Endodermal cell (in vitro differentiated cells): ENCODE data around the gene TSHZ2. TPM values are rescaled to one million over a fixed set of nuclear protein-coding genes. Genes with fewer than 3 reads are reported as not detected.

ENCODE experiments used
- DNase-seq: peaks from one replicate; pipeline ENCODE4 v3.0.0-alpha.2; 2017
- H3K27ac ChIP-seq: 2 replicates; pipeline ENCODE4 v1.5.1; 2013; ENCODE audit warnings: mild to moderate bottlenecking, low read depth, low read length, moderate library complexity
- H3K27me3 ChIP-seq: 2 replicates; pipeline ENCODE4 v1.6.1; 2013; ENCODE audit warnings: mild to moderate bottlenecking, low read length, moderate library complexity; ENCODE audit not compliant: insufficient read depth, control insufficient read depth, poor library complexity, severe bottlenecking
- H3K36me3 ChIP-seq: 2 replicates; pipeline ENCODE4 v1.7.0; 2013; ENCODE audit warnings: mild to moderate bottlenecking, low read length, moderate library complexity; ENCODE audit not compliant: control insufficient read depth, insufficient read depth
- H3K4me1 ChIP-seq: one replicate; pipeline ENCODE4 v1.7.0; 2013; ENCODE audit warnings: low read length; ENCODE audit not compliant: control insufficient read depth, insufficient read depth
- H3K4me3 ChIP-seq: 2 replicates; pipeline ENCODE4 v1.5.1; 2013; ENCODE audit warnings: mild to moderate bottlenecking, low read length, moderate library complexity
- H3K9ac ChIP-seq: 2 replicates; pipeline ENCODE4 v1.6.1; 2013; ENCODE audit warnings: mild to moderate bottlenecking, low read length, moderate library complexity; ENCODE audit not compliant: poor library complexity, severe bottlenecking; ENCODE audit errors: extremely low read depth
- H3K9me3 ChIP-seq: 2 replicates; pipeline ENCODE4 v1.6.1; 2013; ENCODE audit warnings: mild to moderate bottlenecking, low read length, moderate library complexity; ENCODE audit not compliant: control insufficient read depth
- H3K27ac Mint-ChIP-seq: 2 replicates; pipeline ENCODE4 v1.8.0; 2020; ENCODE audit warnings: mixed read lengths
- H3K27me3 Mint-ChIP-seq: 2 replicates; pipeline ENCODE4 v1.8.0; 2021; ENCODE audit warnings: mild to moderate bottlenecking, mixed read lengths; ENCODE audit not compliant: insufficient read depth
- H3K36me3 Mint-ChIP-seq: 2 replicates; pipeline ENCODE4 v1.8.0; 2020; ENCODE audit warnings: low read depth, mixed read lengths
- H3K4me1 Mint-ChIP-seq: 2 replicates; pipeline ENCODE4 v1.8.0; 2020; ENCODE audit warnings: mixed read lengths
- H3K4me3 Mint-ChIP-seq: 2 replicates; pipeline ENCODE4 v1.8.0; 2020; ENCODE audit warnings: mild to moderate bottlenecking, moderate library complexity, mixed read lengths
- H3K9me3 Mint-ChIP-seq: 2 replicates; pipeline ENCODE4 v1.8.0; 2020; ENCODE audit warnings: mild to moderate bottlenecking, mixed read lengths
- CTCF ChIP-seq: fragments of 200-600 bp; sonication (generic); conservative IDR thresholded peaks from 2 replicates; pipeline ENCODE4 v1.5.0; 2021; ENCODE audit warnings: antibody characterized with exemption, mild to moderate bottlenecking
- WGBS, 2 experiments: methylation state at CpG; one replicate each; pipeline versions ENCODE4 v1.1.5 to v1.1.7; 2013; ENCODE audit warnings: missing lambda C conversion rate in 2 of 2, mixed read lengths in 1 of 2; ENCODE audit not compliant: insufficient coverage in 1 of 2, insufficient read length in 1 of 2; 5-methylcytosine and 5-hydroxymethylcytosine counted together
- total RNA-seq, 2 donors: library from RNA; stranded (reverse); fragmentation: NEBNext Ultra II Directional in 1 of 2; extraction: Animal tissue kit (Norgen Biotek cat#: 25700) in 1 of 2; gene quantifications; 2 replicates in 1 of 2; 3 replicates in 1 of 2; pipeline ENCODE4 v1.2.1, GENCODE V29; 2021

Gene TSHZ2
- total RNA-seq, 2 donors from 2014 or later: 0.07 to 0.31 TPM

DNA sequence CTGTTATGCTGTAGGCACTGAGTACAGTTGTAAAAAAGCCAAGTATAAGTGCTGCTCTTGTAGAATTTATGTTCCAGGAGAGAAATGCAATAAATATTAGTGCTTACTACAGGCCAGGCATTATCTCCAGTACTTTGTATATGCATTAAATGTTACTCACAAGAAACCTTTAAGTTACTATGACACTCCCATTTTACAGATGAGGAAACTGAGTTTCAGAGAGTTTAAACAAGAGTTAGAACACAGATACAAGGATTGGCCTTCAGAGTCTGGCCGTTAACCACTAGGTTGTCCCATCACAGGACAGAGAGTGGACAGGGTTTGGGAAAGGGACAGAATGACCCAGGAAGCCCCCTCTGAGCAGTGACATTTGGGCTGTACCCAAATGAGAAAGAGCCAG lies 347.0 kb downstream of the TSHZ2 start:
- H3K4me3 ChIP-seq: no peak overlapping the region
- no peak for DNase-seq
- no peak overlapping the region for H3K27ac ChIP-seq
- WGBS, 2 experiments: 97 to 100% methylated on average over 1 of the region's 1 CpG
- no peaks in the 10 kb centered on the region for H3K27me3 ChIP-seq
- Mint-ChIP-seq H3K4me3 (no peak overlapping the region), H3K27ac (no peak overlapping the region), H3K27me3 (no peaks in the 10 kb centered on the region), H3K4me1 (peaks cover 6% of the 10 kb centered on the region), H3K36me3 (no peaks in the 10 kb centered on the region), H3K9me3 (peaks cover 2% of the 10 kb centered on the region)
- H3K36me3 ChIP-seq: no peaks in the 10 kb centered on the region
- no peak for TF ChIP-seq CTCF
- no peaks in the 10 kb centered on the region for H3K4me1 ChIP-seq
- no peaks in the 10 kb centered on the region for H3K9me3 ChIP-seq
- no peak overlapping the region for H3K9ac ChIP-seq

- peaks cover 2% of the 10 kb centered on the region for H3K9me3 Mint-ChIP-seq
- H3K4me1 Mint-ChIP-seq: peaks cover 6% of the 10 kb centered on the region
- H3K27ac Mint-ChIP-seq: no peak overlapping the region
- H3K4me3 Mint-ChIP-seq: no peak overlapping the region
- H3K27me3 ChIP-seq: no peaks in the 10 kb centered on the region
- H3K4me3 ChIP-seq: no peak overlapping the region
- WGBS, 2 experiments: 90 to 94% methylated on average over 2 of the region's 2 CpGs
- no peak overlapping the region for H3K27ac ChIP-seq
- no peaks in the 10 kb centered on the region for H3K27me3 Mint-ChIP-seq
- no peaks in the 10 kb centered on the region for H3K36me3 ChIP-seq
- no peaks in the 10 kb centered on the region for H3K9me3 ChIP-seq
- DNase-seq: no peak
- H3K4me1 ChIP-seq: no peaks in the 10 kb centered on the region
- H3K9ac ChIP-seq: no peak overlapping the region
- TF ChIP-seq CTCF: no peak
- H3K36me3 Mint-ChIP-seq: no peaks in the 10 kb centered on the region
These were observed 347.6 kb downstream of the TSHZ2 start for GRCh38 chr20:53319716-53320115.

- Histone ChIP-seq H3K9me3 (no peaks in the 10 kb centered on the region), H3K4me1 (no peaks in the 10 kb centered on the region), H3K27ac (no peak overlapping the region), H3K9ac (no peak overlapping the region), H3K4me3 (no peak overlapping the region), H3K27me3 (no peaks in the 10 kb centered on the region), H3K36me3 (no peaks in the 10 kb centered on the region)
- Mint-ChIP-seq H3K9me3 (peaks cover 2% of the 10 kb centered on the region), H3K27ac (no peak overlapping the region), H3K4me1 (peaks cover 6% of the 10 kb centered on the region), H3K27me3 (no peaks in the 10 kb centered on the region), H3K36me3 (no peaks in the 10 kb centered on the region), H3K4me3 (no peak overlapping the region)
- WGBS, 2 experiments: 92% methylated on average over 3 of the region's 3 CpGs; no CpG with 5 or more reads in 1 of the 2 experiments
- no peak for DNase-seq
- TF ChIP-seq CTCF: no peak
These were observed 348.5 kb downstream of the TSHZ2 start for GRCh38 chr20:53320701-53321100.
